ACC112 (cell line): Measurements from ENCODE around the gene PARD3B.

ENCODE experiments used
- H2AFZ ChIP-seq: fragments of 200-600 bp; sonication (generic); one replicate; pipeline ENCODE4 v1.6.0; 2017; ENCODE audit warnings: antibody characterized with exemption, low read length; ENCODE audit not compliant: unreplicated experiment
- H3K27ac ChIP-seq: fragments of 200-600 bp; sonication (generic); 2 replicates; pipeline ENCODE4 v1.5.1; 2014; ENCODE audit warnings: low read depth, mild to moderate bottlenecking, antibody characterized with exemption, low read length, moderate library complexity
- H3K27me3 ChIP-seq: fragments of 200-600 bp; sonication (generic); 2 replicates; pipeline ENCODE4 v1.6.1; 2014; ENCODE audit warnings: mild to moderate bottlenecking, antibody characterized with exemption, low read length, moderate library complexity, mixed read lengths; ENCODE audit not compliant: insufficient read depth
- H3K36me3 ChIP-seq: fragments of 200-600 bp; sonication (generic); 2 replicates; pipeline ENCODE4 v1.6.1; 2016; ENCODE audit warnings: mild to moderate bottlenecking, antibody characterized with exemption, low read length, moderate library complexity, mixed read lengths; ENCODE audit not compliant: insufficient read depth
- H3K4me1 ChIP-seq: fragments of 200-600 bp; sonication (generic); one replicate; pipeline ENCODE4 v1.6.1; 2016; ENCODE audit warnings: low read length, mixed read lengths; ENCODE audit not compliant: insufficient read depth, unreplicated experiment, control insufficient read depth
- H3K4me3 ChIP-seq: fragments of 200-600 bp; sonication (generic); 2 replicates; pipeline ENCODE4 v1.5.1; 2014; ENCODE audit warnings: mild to moderate bottlenecking, low read depth, low read length
- H3K79me2 ChIP-seq: fragments of 200-600 bp; sonication (generic); one replicate; pipeline ENCODE4 v1.6.0; 2016; ENCODE audit warnings: low read length; ENCODE audit not compliant: control insufficient read depth, unreplicated experiment, insufficient read depth

PARD3B gene

GRCh38 chr2:204722207-204722606 lies 176.9 kb downstream of the PARD3B start:
- no peaks in the 10 kb centered on the region for H3K36me3 ChIP-seq
- no peaks in the 10 kb centered on the region for H3K27me3 ChIP-seq
- H3K79me2 ChIP-seq = no peaks in the 10 kb centered on the region
- H3K27ac ChIP-seq = no peak overlapping the region
- H3K4me3 ChIP-seq = no peak overlapping the region
- H3K4me1 ChIP-seq = no peaks in the 10 kb centered on the region
- H2AFZ ChIP-seq = no peak overlapping the region

DNA sequence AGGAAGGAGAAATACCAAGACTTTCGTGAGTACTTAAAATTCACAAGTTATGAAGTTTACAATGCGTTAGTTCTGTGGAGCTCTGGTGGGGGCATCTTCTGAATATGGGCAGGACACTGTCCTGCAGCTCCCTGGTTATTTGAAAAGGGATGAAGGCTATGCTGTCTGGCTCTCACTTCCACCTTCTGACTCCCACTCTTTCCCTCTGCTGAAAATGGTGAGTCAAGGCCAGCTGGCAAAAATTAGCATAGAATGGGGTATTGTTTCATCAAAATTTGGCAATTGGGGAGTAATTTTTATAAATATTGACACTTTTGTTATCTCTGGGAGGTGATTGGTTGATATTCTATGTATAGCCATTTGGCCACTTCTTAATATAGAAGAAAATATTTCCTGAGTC lies 177.4 kb downstream of the PARD3B start:
- H3K4me3 ChIP-seq = no peak overlapping the region
- H2AFZ ChIP-seq = no peak overlapping the region

DNA sequence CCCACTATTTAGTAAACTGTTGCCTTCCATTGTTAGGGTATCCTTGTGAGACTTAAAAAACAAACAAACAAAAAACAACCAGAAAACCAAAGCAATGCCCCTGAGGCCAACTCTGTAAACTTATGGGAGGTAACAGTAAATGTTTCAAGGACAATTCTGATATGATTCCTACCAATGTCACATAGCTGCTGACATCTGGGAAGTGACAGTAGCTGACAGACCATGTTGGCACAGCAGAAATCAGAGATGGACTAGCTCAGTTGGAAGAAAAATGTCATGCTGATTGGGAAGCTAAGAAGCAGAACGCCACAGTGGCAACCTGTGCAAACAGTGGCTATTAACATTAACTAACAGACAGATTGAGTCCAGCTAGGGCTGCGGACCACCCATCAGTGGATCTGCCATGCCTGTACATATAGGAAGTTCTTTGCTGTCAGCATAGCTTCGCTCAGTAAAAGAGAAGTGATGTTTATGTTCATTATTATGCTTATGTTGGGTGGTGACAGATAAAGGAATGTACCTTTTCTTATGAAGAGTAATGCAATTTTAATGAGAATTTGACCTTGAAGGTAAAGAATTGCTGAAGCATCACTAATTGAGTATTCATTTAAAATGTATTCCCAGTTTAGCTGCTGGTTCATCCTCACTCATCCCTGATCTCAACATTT lies 180.6 kb downstream of the PARD3B start:
- no peaks in the 10 kb centered on the region for H3K27me3 ChIP-seq
- no peaks in the 10 kb centered on the region for H3K79me2 ChIP-seq
- H2AFZ ChIP-seq = no peak overlapping the region
- H3K4me3 ChIP-seq = no peak overlapping the region
- H3K36me3 ChIP-seq = no peaks in the 10 kb centered on the region
- no peak overlapping the region for H3K27ac ChIP-seq
- H3K4me1 ChIP-seq = no peaks in the 10 kb centered on the region

More for the DNA sequence above, 177.4 kb downstream of the PARD3B start:
- H3K27ac ChIP-seq = no peak overlapping the region
- no peaks in the 10 kb centered on the region for H3K36me3 ChIP-seq
- H3K27me3 ChIP-seq = no peaks in the 10 kb centered on the region
- no peaks in the 10 kb centered on the region for H3K79me2 ChIP-seq
- no peaks in the 10 kb centered on the region for H3K4me1 ChIP-seq

GRCh38 chr2:204726831-204727230 lies 181.6 kb downstream of the PARD3B start:
- Histone ChIP-seq H3K79me2 (no peaks in the 10 kb centered on the region), H3K27ac (no peak overlapping the region), H2AFZ (no peak overlapping the region), H3K4me1 (peaks cover under 1% of the 10 kb centered on the region), H3K27me3 (no peaks in the 10 kb centered on the region), H3K4me3 (no peak overlapping the region), H3K36me3 (no peaks in the 10 kb centered on the region)

DNA sequence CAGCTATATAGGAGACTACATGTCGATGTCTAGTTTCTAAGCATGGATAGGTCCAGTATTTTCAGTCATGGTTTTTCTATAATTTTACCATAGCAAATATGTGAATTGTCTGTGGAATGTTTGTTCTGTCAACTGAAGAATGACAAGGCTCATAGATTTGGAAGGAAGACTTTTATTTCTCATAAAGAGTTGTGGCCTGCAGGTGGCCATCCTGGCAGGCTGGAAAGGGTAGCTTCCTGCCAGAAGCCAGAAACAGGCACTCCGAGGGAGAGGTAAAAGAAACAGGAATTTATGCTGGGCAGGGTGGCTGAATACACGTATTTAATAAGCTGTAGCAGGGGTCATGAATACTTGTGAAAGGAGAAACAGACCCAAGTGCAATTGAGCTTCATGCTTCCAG lies 182.1 kb downstream of the PARD3B start:
- no peaks in the 10 kb centered on the region for H3K79me2 ChIP-seq
- H3K36me3 ChIP-seq = no peaks in the 10 kb centered on the region
- no peak overlapping the region for H2AFZ ChIP-seq
- no peak overlapping the region for H3K4me3 ChIP-seq
- peaks cover 4% of the 10 kb centered on the region for H3K4me1 ChIP-seq
- H3K27me3 ChIP-seq = no peaks in the 10 kb centered on the region
- H3K27ac ChIP-seq = no peak overlapping the region

DNA sequence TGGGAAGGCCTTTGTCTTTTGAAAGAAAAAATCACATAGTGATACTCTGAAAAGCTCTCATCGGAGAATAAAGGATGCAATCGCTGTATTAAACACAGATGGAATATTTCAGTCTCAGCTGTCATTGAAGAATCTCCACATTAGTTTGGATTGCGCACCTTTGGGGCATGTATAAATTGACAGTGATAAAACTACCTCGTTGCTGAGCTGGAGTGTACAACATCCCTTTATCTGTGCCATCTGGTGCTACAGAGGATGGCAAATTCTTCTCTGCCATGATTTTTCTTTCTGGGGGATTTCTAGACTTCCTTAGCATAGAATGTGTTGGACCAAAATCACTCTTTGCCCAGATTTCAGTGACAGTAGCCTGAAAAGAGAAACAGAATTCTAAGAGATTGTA lies 185.3 kb downstream of the PARD3B start:
- no peaks in the 10 kb centered on the region for H3K79me2 ChIP-seq
- H2AFZ ChIP-seq = no peak overlapping the region
- H3K4me3 ChIP-seq = no peak overlapping the region

GRCh38 chr2:204732019-204732418 lies 186.7 kb downstream of the PARD3B start:
- H3K4me1 ChIP-seq = peaks cover 4% of the 10 kb centered on the region
- H3K27ac ChIP-seq = no peak overlapping the region
- no peaks in the 10 kb centered on the region for H3K79me2 ChIP-seq
- no peak overlapping the region for H3K4me3 ChIP-seq
- H3K36me3 ChIP-seq = no peaks in the 10 kb centered on the region
- no peak overlapping the region for H2AFZ ChIP-seq
- no peaks in the 10 kb centered on the region for H3K27me3 ChIP-seq

More for the DNA sequence above, 185.3 kb downstream of the PARD3B start:
- H3K27ac ChIP-seq = no peak overlapping the region
- no peaks in the 10 kb centered on the region for H3K27me3 ChIP-seq
- H3K4me1 ChIP-seq = peaks cover 4% of the 10 kb centered on the region
- H3K36me3 ChIP-seq = no peaks in the 10 kb centered on the region

GRCh38 chr2:204737296-204737695 lies 192.0 kb downstream of the PARD3B start:
- Histone ChIP-seq H3K79me2 (no peaks in the 10 kb centered on the region), H2AFZ (no peak overlapping the region), H3K4me3 (no peak overlapping the region), H3K27ac (no peak overlapping the region), H3K27me3 (no peaks in the 10 kb centered on the region), H3K4me1 (no peaks in the 10 kb centered on the region), H3K36me3 (no peaks in the 10 kb centered on the region)

GRCh38 chr2:204738721-204739120 lies 193.4 kb downstream of the PARD3B start:
- H3K4me3 ChIP-seq = no peak overlapping the region
- H2AFZ ChIP-seq = no peak overlapping the region
- H3K36me3 ChIP-seq = no peaks in the 10 kb centered on the region
- no peak overlapping the region for H3K27ac ChIP-seq
- no peaks in the 10 kb centered on the region for H3K27me3 ChIP-seq
- no peaks in the 10 kb centered on the region for H3K4me1 ChIP-seq
- no peaks in the 10 kb centered on the region for H3K79me2 ChIP-seq

GRCh38 chr2:204743393-204743960 lies 198.2 kb downstream of the PARD3B start:
- peaks cover 5% of the 10 kb centered on the region for H3K4me1 ChIP-seq
- H3K36me3 ChIP-seq = no peaks in the 10 kb centered on the region
- H3K4me3 ChIP-seq = no peak overlapping the region
- no peak overlapping the region for H2AFZ ChIP-seq
- H3K27me3 ChIP-seq = no peaks in the 10 kb centered on the region
- no peaks in the 10 kb centered on the region for H3K79me2 ChIP-seq
- no peak overlapping the region for H3K27ac ChIP-seq

DNA sequence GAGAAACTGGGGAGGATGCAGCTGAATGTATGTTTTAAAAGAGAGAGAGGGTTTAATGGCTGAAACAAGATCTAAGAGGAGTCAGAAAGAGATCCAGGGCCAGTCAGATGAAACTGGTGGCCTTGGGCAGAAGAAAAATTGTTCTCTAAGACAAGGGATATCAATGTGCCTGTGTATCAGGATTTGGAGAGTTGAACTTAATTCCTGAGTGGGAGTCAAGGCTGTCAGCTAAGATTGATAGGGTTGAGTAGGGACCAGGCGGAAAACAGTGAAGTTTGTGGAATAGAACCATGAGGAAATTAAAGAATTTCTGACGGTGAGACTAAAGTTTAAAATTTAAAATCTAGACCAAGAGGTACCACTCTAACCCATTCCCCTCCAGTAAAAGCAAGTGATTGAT lies 199.2 kb downstream of the PARD3B start:
- H2AFZ ChIP-seq = no peak overlapping the region
- H3K79me2 ChIP-seq = no peaks in the 10 kb centered on the region
- peaks cover 15% of the 10 kb centered on the region for H3K4me1 ChIP-seq
- H3K27ac ChIP-seq = no peak overlapping the region
- H3K36me3 ChIP-seq = no peaks in the 10 kb centered on the region
- no peak overlapping the region for H3K4me3 ChIP-seq
- no peaks in the 10 kb centered on the region for H3K27me3 ChIP-seq
